Medulla oblongata (tissue), 1 donor: ENCODE results near the gene FNBP1.
A peak's percentile ranks its signal among the peaks of the same experiment; 100 is the strongest.
"Not testable (repeated sequence)": the region's sequence is repeated elsewhere in the genome, so short reads cannot be mapped to it uniquely, and the experiment has no call there.

Source experiments
- DNase-seq: peaks from one replicate; pipeline ENCODE4 v3.0.0-alpha.2; 2015; ENCODE audit errors: extremely low spot score

Gene FNBP1

DNA sequence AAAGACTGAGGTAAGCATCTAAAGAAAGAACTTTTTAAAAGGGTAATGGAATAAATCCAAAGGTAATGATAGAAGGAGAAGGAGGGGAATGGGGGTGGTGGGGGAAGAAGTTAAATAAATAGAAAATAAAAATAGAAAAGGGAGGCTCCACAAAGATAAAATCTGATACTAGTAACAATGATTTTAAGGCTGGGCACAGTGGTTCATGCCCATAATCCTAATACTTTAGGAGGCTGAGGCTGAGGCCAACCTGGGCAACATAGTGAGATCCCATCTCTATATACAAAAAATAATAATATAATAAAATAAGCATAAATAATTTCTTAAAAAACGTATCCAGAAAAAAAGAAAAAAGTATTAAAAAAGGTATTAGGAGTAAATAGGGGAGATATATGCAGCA is 89.3 kb downstream of the FNBP1 start:
- DNase-seq = no peak

DNA sequence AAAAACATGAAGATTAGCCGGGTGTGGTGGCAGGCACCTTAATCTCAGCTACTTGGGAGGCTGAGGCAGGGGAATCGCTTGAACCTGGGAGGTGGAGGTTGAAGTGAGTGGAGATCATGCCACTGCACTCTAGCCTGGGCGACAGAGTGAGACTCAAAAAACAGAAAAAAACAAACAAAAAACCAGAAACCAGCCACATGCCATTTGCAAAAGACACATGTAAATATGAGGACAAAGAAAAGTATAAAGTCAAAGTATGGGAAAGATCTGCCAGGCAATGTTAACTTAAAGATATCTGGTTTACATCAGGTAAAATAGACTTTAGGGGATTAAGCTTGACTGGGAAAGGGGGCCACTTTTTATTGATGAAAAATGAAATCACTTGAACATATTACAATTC is 90.7 kb downstream of the FNBP1 start:
- DNase-seq = no peak

DNA sequence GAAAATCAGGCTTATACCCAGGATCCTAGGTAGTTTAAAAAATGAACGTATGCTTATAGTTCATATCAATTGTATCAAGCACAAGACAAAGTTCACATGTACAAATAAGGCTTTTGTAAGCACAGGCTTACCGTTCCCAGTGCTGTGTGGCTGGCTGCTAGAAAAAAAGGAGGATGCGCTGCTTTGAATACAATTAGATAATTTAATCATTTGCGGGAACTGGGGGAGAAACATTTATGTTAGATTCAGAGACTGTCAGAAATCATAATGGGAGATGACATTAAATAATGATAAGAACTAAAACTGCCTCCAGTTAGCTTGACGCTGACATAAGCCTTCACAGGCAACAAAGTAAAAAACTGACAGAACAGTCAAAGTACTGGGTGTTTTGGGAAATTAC is 93.2 kb downstream of the FNBP1 start:
- DNase-seq = no peak

- DNase-seq = not testable (repeated sequence)
These were observed 94.4 kb downstream of the FNBP1 start for GRCh38 chr9:129948626-129949025.

DNA sequence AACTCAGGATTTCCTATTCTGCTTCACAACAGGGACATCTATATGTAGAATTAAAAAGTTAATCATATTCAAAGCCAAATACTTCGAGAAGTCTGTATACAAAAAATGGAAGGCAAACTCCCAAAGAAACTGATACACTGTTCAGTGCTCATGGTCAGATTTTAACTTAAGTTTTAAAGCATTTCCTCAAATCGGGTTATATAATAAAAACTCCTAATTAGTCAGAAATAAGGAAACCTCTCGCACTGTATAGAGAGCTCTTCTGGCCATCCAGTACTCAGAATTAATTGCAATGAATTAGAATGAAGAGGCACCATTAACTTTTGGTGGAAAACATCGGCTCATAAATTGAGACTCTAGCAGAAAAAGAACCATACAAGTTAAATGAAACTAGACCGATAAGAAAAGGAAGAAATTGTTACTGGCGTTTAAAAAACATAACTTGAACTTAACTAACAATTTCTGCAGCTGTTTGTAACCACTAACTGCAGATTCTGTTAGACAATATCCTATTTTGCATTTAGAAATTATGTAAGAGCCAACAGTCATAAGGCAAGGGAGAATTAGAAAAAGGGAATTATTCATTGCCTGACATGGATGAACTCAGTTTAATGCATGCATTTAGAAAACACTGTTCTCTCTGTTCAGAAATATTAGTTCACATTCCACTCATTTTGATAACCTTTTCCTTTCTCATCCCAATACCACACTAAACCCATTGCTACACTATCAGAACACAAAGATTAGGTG is 96.6 kb downstream of the FNBP1 start:
- peak; percentile 71 for DNase-seq

DNA sequence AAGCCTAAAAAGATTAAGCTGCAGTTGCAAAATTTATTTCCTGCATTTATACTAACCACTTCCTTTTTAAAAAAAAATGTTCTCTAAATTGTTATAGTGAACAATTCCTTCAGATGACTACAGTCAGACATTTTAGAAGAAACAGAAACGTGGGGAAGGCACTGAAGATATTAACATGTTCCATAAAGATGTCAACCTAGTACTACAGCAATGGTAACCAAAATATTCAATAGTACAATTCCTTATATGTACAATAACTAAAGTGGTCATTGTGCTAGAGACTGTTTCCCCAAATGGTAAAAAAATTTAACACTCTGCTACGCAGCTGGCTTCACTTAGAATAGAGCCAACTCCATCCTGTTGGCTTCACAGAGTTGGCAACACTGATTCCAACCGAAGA is 97.7 kb downstream of the FNBP1 start:
- no peak for DNase-seq

DNA sequence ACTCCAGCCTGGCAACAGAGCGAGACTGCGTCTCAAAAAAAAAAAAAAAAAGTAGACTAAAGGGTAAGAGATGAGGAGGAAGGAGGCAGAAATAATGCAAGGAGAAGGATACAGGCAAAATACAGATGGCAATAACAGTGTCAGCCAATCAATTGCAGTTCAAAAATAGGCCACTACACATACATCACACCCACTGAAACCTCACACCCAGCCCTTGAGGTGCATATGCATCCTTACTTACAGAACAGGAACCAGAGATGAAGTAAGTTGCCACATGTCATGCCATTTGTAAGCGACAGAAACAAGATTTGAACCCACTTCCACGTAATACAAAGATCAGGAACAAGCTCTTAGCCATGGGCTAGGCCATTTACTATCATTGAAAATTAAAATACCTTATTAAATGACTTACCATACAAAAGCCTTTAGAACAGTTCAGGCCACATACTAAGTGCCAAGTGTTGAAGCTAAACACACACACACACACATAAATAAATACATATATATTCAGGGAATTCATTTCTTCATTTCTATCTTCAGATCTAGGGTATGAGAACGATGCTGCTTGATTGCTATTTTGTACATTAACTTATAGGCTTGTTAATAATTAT is 98.4 kb downstream of the FNBP1 start:
- DNase-seq = no peak

- DNase-seq = no peak
These were observed 103.6 kb downstream of the FNBP1 start for GRCh38 chr9:129939431-129939830.

DNA sequence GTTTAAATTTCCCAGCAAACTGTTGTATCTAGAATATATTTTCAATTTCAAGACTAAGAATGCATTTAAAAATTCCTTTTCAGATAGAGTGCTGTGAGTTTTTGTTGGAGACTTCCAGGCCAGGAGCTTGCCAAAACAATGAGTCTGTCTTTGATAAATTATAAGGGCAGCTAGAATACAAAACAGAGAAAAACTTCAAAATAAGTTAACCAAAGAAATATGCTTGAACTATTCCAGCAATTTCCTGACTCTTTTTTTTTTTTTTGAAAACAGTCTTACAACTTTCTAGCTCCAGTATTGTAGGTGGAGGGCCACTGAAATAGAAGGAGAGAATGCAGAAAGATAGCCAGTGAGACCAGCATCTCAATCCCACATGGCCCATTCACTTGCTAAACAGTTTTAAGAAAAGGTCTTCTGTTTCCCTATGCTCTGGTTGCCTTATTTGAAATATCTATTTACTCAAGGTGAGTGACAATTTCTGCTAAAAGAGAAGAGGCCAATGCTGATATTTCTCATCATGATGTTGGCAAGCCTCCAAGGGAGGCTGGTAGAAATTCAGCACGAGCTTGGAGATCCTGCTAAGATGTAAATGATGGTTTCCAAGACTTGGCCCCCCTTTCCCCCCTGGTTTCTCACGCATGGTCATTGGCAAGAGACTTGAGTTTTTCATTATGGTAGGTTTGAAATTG is 104.6 kb downstream of the FNBP1 start:
- DNase-seq = peak; percentile 54

DNA sequence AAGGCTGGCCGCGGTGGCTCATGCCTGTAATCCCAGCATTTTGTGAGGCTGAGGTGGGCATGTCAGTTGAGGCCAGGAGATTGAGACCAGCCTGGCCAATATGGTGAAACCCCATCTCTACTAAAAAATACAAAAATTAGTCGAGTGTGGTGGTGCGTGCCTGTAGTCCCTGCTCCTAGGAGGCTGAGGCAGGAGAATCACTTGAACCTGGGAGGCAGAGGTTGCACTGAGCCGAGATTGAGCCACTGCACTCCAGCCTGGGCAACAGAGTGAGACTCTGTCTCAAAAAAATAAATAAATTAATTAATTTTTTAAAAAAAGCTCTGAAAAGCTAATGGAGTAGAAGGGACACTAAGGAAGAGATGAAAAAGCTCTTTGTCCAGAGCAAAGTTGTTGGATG is 105.1 kb downstream of the FNBP1 start:
- not testable (repeated sequence) for DNase-seq

DNA sequence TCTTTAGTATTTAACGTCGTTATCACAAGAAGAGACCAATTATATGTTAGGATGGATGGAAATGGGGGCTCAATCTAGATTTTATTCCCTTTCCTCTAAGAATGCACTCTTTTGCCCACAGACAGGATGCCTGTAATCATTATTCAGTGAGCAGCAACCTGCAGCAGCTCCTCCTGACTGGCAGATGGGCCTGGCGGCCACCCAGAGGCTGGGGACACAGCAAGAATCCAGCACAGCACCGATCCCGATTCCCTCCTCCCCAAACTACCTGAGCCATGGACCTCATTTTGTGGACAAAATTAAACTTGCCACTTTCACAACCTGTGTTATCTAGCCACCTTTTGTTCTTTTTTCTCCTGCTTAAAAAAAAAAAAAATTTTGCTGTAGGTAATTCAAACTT is 106.8 kb downstream of the FNBP1 start:
- peak; percentile 56 for DNase-seq

DNA sequence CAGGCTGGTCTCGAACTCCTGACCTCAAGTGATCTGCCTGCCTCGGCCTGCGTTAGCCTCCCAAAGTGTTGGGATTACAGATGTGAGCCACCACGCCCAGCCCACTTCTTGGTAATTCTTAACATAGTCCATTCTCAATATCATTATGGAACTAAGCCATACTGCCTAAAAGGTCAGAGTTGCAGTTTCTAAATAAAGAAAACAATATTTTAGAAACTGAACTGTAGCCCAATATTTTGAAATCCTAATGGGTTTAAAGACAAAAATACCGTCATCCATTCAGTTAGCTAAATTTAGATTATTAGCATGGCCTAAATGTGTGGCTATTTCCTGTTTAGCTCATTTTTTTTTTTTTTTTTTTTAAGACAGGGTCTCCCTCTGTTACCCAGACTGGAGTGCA is 108.2 kb downstream of the FNBP1 start:
- DNase-seq = no peak

DNA sequence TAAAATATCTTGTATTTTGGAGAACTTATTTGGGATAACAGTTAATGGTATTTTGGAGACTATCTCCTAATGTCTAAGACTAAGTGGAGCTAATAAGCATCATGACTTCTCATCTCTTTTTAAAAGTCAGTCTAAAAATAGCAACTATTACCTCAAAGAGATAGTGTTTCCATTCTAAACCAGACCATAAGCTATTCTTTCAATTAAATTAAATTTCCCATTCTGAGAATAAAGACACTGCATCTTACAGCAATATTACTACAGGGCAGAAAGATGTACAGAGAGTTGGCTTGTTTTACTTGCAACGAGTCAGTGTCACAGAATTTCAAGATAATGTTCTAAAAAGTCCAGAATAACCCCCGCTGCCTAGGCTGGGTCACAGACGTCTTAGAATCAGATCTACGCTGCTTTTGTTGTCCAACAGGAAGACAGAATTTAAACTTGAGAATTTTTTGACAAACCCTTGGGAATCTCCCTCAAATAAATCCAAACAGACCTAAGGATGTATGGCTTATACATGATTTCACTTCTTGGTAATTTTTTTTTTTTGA is 108.9 kb downstream of the FNBP1 start:
- DNase-seq = no peak

DNA sequence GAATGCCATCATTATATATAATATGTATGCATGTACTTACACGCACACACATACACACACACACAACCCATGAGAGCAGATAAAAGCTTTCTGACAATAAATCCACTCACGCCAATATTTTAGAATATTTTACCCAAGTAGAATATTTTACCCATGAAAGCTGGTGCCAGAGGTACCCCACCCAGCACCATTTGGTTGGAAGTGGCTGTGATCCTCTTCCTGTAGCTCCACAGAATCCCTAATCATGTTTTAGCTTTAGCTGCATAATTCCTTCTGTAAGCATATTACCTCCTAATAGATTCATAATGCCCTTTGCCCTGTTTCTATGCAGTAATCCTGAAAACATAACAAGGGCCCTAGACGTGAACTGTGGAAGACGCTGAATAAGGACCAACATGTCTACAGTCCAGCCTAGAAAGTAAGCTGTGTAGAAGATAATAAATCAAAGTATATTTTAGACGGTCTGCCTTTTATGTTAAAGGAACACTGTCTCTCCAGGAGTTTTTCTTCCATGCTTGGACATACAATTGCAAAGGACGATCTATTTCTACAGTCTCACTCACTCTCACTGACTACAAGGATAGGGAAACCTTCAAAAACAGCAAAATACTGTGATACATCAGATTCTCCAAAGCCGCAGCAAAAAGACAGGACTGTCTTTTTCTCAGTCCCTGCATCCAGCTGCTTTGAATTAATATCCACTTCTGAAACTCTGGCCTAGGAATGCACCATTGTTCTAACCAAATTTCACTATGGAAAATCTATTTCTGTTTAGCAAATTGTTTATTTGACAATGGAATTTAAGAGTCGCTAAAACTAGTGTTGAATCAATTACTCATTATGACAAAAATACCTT is 109.6 kb downstream of the FNBP1 start:
- peak; percentile 40 for DNase-seq

DNA sequence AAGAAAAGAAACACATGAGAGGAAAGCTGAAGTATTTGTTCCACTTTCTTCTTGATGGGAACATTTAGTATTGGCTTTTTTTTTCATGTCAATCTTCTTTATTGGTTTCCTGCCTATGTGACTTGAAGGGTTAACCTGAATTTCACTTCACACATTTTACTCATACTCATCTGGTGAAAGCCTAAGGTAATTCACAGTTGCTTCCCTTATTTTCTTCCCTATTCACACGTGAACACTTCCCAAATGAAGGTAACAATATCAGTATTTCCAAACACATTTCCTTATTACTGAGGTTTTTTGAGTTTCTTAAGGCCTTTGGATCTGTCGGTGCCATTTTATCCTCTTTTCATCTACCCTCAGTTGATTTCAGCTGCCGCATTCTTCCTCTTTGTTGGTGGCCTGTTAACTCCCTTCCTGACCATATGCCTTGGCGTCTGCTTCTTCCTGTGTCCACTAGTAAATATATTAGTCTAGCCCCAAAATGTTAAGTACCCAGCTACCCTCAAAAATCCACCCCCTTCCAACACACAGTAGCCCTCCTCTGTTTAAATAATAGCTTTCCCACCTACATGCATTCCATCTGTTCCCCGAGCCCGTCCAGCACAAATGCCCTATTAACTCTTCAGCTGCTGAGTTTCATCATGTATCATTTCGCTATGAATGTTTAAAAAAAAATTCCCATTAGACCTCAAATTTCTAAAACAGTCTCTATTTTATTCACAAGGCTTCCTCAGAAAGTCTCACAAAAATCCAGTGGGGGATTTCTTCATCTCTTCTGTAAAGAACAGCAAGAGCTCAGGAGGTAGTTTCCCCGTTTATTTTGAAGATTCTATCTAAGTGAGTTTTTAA is 110.5 kb downstream of the FNBP1 start:
- peak; percentile 48 for DNase-seq

DNA sequence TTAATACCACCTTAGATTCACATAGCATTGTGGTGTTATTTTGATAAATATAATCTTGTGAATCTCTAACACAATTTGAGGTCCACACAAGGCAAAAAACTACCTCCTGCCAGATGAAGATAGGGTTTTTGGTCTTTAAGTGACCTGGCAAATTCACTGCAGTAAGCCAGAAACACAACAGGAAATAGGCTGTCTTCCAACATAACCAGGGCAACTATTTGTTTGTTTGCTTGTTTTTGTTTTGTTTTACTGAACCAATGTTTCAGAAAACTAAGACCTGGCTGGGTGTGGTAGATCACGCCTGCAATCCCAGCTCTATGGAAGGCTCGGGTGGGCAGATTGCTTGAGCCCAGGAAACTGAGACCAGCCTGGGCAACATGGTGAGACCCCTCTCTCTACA is 112.2 kb downstream of the FNBP1 start:
- no peak for DNase-seq

- DNase-seq = no peak
These were observed 113.4 kb downstream of the FNBP1 start for GRCh38 chr9:129929496-129930125.

DNA sequence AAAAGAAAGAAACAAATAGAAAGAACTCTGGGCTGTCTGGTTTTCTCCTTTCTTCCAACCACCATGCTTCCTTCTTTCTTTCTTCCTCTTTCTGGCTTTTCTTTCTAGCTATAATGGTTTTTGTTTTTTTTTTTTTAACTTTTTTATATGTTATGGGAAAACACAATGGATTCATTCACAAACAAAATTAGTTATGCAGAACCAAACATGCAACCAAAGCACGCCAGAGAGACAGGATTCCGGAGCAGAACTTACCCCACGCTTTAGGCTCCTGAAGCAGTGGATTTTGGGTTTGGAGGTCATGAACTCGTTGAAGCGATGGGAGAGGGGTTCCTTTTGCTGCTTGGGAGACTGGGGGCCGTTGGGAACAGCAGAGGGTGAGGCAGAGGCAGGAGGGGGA is 119.4 kb downstream of the FNBP1 start:
- no peak for DNase-seq

DNA sequence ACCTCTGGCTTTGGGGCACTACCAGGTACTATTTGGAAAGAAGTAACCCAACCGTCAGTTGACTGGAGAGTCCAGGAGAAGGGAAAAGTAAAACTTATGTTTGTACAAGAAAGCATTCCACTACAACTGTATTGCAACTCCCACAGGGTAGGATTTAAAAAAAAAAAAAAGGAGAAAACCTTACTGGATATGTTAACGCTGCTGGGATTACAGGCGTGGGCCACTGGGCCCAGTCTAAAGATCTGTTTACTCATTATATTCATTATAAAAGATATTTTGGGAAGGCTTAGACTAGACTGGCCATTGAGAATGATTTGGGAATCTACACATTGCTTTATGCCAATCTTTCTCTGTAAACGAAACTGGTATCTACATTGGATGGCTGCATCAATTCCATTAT is 121.1 kb downstream of the FNBP1 start:
- no peak for DNase-seq

DNA sequence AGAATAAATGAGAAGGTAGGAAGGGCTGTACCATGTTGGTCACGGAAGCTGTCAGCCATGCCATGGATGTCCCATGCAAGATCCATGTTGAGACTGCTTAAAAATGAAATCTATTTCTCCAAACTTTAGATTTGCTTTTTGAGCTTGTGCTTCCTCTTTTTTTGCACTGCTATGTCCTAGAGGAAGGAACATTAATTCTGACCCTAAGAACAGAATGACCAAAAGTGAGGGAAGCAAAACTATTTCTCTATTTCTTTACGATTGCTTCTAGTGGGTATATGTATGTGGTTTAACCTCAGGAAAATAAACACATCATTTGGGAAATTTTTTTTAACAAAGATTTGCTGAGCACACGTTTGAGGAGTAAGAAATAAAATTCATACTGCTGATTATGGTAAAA is 123.1 kb downstream of the FNBP1 start:
- peak; percentile 35 for DNase-seq
